Choroid plexus epithelial cell (primary cell): Measurements from ENCODE around the gene SPI1.

ENCODE experiments used
- DNase-seq: peaks from one replicate; pipeline ENCODE4 v3.0.0-alpha.2; 2010; ENCODE audit warnings: low read depth
- H3K4me3 ChIP-seq: 2 replicates; pipeline ENCODE4 v1.5.1; 2011; ENCODE audit warnings: low read depth, mild to moderate bottlenecking, control low read depth, low read length, moderate library complexity
- CTCF ChIP-seq: conservative IDR thresholded peaks from 2 replicates; pipeline ENCODE4 v1.5.1; 2011; ENCODE audit warnings: low read depth, mild to moderate bottlenecking, control low read depth, inconsistent platforms, low read length, moderate library complexity

SPI1 gene

GRCh38 chr11:47314992-47315391 is 63.4 kb downstream of the SPI1 start:
- no peak for DNase-seq
- TF ChIP-seq CTCF = no peak
- no peak overlapping the region for H3K4me3 ChIP-seq

- DNase-seq = peak; percentile 6
- H3K4me3 ChIP-seq = no peak overlapping the region
- no peak for TF ChIP-seq CTCF
These were observed 70.1 kb downstream of the SPI1 start for GRCh38 chr11:47308050-47308823.

GRCh38 chr11:47306484-47306844 is 71.9 kb downstream of the SPI1 start:
- TF ChIP-seq CTCF = no peak
- no peak overlapping the region for H3K4me3 ChIP-seq
- no peak for DNase-seq

- no peak for DNase-seq
These were observed 72.4 kb downstream of the SPI1 start for GRCh38 chr11:47305734-47306483.

More at GRCh38 chr11:47305734-47306483, 72.4 kb downstream of the SPI1 start:
- no peak for TF ChIP-seq CTCF
- H3K4me3 ChIP-seq = no peak overlapping the region
